Upper lobe of left lung (tissue), 6 donors: Measurements from ENCODE around the gene ROCK2. TPM values are rescaled to one million over a fixed set of nuclear protein-coding genes. Genes with fewer than 3 reads are reported as not detected.
A peak's percentile ranks its signal among the peaks of the same experiment; 100 is the strongest.

ENCODE experiments used
- ATAC-seq, 2 donors: fragments of 200-7000 bp; cut with Tn5 transposase; one replicate each; pipeline ENCODE4 v1.9.1; 2022; ENCODE audit warnings: mild to moderate bottlenecking in 2 of 2, moderate library complexity in 2 of 2; ENCODE audit not compliant: low FRiP score in 2 of 2
- DNase-seq, 2 donors: peaks; one replicate each; pipeline ENCODE4 v3.0.0-alpha.2; 2019 to 2020
- H3K27ac ChIP-seq, 4 donors: fragments of 200-600 bp; sonication (generic); one replicate each; pipeline ENCODE4 v1.5.1; 2016 to 2019
- H3K27me3 ChIP-seq, 4 donors: fragments of 200-600 bp; sonication (generic); one replicate each; pipeline ENCODE4 v1.5.1; 2017 to 2019
- H3K36me3 ChIP-seq, 4 donors: fragments of 200-600 bp; sonication (generic); one replicate each; pipeline ENCODE4 v1.5.1; 2016 to 2019
- H3K4me1 ChIP-seq, 4 donors: fragments of 200-600 bp; sonication (generic); one replicate each; pipeline ENCODE4 v1.5.1; 2018 to 2019
- H3K4me3 ChIP-seq, 4 donors: fragments of 200-600 bp; sonication (generic); one replicate each; pipeline ENCODE4 v1.5.1; 2017 to 2019; ENCODE audit warnings: mild to moderate bottlenecking in 2 of 4, moderate library complexity in 1 of 4
- H3K9me3 ChIP-seq, 4 donors: fragments of 200-600 bp; sonication (generic); one replicate each; pipeline ENCODE4 v1.5.1; 2018 to 2019
- CTCF ChIP-seq, 6 experiments: fragments of 450-650 bp in 4 of 6; fragments of 200-600 bp in 2 of 6; sonication (generic) in 2 of 6; IDR thresholded peaks; one replicate each; pipeline ENCODE4 v1.5.1; 2016 to 2019; ENCODE audit warnings: antibody characterized with exemption in 6 of 6
- EP300 ChIP-seq, 4 donors: sonication (generic); formaldehyde crosslinking; IDR thresholded peaks; one replicate each; pipeline ENCODE4 v1.5.1; 2017; ENCODE audit warnings: antibody characterized with exemption in 4 of 4, control low read depth in 2 of 4
- POLR2A ChIP-seq, 4 donors: fragments of 450-650 bp; IDR thresholded peaks; one replicate each; pipeline ENCODE4 v1.5.1; 2016 to 2017; ENCODE audit warnings: antibody characterized with exemption in 4 of 4, mild to moderate bottlenecking in 2 of 4
- POLR2AphosphoS5 ChIP-seq, 2 donors: sonication (generic); formaldehyde crosslinking; IDR thresholded peaks; one replicate each; pipeline ENCODE4 v1.5.1; 2017; ENCODE audit warnings: antibody characterized with exemption in 2 of 2
- WGBS, 2 donors: methylation state at CpG; one replicate each; pipeline ENCODE4 v1.1.5; 2017 to 2018; 5-methylcytosine and 5-hydroxymethylcytosine counted together
- total RNA-seq, 6 donors: library from RNA; depleted of rRNA in 4 of 6; stranded (reverse); fragments of >200 nt in 4 of 6; gene quantifications; one replicate each; pipeline versions ENCODE4 v1.1.0 to v1.2.1, GENCODE V29; 2016 to 2021
- donor health status: DM: no; HTN: no; CAD: no; lungs with moderate emphysema.
- donor health status: DM: no; HTN: yes; CAD: no; lungs with severe emphysema.

The ROCK2 gene
- total RNA-seq, 6 donors from 2014 or later: 37.6 to 99.7 (median 56.2) TPM

DNA sequence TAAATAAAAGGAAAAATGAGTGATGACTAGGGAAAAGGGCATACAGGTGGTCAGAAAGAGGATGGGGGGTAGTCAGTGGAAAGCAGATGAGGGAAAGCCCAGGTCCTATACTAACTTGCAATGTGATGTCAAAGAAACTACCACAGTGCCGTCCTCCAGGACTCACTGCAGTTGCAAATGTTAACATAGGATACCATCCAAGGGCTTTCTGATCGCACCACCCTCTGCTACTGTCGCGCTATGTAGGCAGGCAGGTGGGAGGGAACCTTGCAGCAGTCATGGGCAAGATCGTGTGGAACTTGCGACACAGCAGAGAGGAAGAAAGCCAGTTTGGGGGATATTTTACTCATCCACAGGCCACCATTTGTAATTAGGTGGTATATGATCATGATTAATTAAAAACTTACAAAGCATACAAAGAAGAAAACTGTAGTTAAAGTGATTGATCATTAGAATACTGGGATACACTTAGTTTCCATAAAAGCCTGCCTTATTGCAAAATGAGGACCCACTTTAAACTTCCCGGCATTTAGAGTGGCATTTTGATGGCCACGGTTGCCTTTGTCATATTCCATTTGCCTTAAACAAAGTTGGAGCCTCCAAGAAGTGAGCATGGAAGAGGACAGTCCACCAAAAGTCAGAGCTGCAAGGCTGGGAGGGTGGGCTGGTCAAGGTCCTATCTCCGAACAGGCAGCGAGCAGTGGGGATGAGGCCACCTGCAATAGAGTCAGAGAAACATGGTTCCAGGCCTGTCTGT, 8.5 kb upstream of the ROCK2 start:
- Histone ChIP-seq H3K27ac (no peak overlapping the region), H3K9me3 (no peaks in the 10 kb centered on the region), H3K4me3 (no peak overlapping the region), H3K4me1 (peaks cover 9 to 27% (median 14%) of the 10 kb centered on the region in 4 donors), H3K27me3 (no peaks in the 10 kb centered on the region), H3K36me3 (no peaks in the 10 kb centered on the region)
- no peak for DNase-seq
- TF ChIP-seq CTCF (IDR thresholded peaks at IDR 0.05): no peak
- TF ChIP-seq POLR2A (IDR thresholded peaks at IDR 0.05): no peak
- no peak for TF ChIP-seq EP300 (IDR thresholded peaks at IDR 0.05)
- no peak for TF ChIP-seq POLR2AphosphoS5 (IDR thresholded peaks at IDR 0.05)
- no peak for ATAC-seq
- 87 to 91% methylated on average over 10 of the region's 10 CpGs for WGBS, 2 donors

GRCh38 chr2:11348209-11348749, 3.8 kb upstream of the ROCK2 start:
- no peaks in the 10 kb centered on the region for H3K9me3 ChIP-seq
- H3K27ac ChIP-seq: peak overlapping the region; percentile 7 to 49 (median 26)
- no peaks in the 10 kb centered on the region for H3K27me3 ChIP-seq
- peaks cover 4 to 19% (median 13%) of the 10 kb centered on the region in 4 donors for H3K4me1 ChIP-seq
- no peaks in the 10 kb centered on the region for H3K36me3 ChIP-seq
- ATAC-seq (no peak), DNase-seq (peak in 1 of 2 donors; percentile 36)
- WGBS, 2 donors: 58 to 60% methylated on average over 5 of the region's 5 CpGs
- no peak overlapping the region for H3K4me3 ChIP-seq
- TF ChIP-seq CTCF (IDR thresholded peaks at IDR 0.05): no peak
- peak; percentile 16 to 33 for TF ChIP-seq POLR2AphosphoS5 (IDR thresholded peaks at IDR 0.05)
- no peak for TF ChIP-seq POLR2A (IDR thresholded peaks at IDR 0.05)
- TF ChIP-seq EP300 (IDR thresholded peaks at IDR 0.05): no peak

DNA sequence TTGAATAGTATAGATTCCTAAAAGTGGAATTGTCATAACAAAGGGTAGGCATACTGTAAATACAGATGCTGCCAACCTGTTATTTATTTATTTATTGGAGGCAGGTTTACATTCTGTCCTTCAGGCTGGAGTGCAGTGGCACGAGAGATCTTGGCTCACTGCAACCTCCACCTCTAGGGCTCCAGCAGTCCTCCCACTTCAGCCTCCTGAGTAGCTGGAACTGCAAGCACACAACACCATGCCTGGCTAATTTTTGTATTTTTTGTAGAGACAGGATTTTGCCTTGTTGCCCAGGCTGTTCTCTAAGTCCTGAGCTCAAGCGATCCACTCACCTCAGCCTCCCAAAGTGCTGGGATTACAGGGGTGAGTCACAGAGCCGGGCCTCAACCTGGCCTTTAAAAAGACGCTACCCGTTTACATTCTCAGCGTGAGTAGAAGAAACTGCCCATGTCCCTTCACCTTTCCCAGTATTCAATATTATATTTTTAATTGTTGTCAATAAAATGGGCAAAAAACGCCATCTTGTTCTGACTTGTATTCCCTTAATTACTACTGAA, 3.0 kb upstream of the ROCK2 start:
- DNase-seq: no peak
- no peaks in the 10 kb centered on the region for H3K9me3 ChIP-seq
- peaks cover 4 to 27% (median 15%) of the 10 kb centered on the region in 4 donors for H3K4me1 ChIP-seq
- WGBS, 2 donors: 94% methylated on average over 7 of the region's 7 CpGs
- H3K36me3 ChIP-seq: no peaks in the 10 kb centered on the region
- no peak overlapping the region for H3K4me3 ChIP-seq
- H3K27ac ChIP-seq: peak overlapping the region in 1 of 4 donors; percentile 49
- no peak for TF ChIP-seq EP300 (IDR thresholded peaks at IDR 0.05)
- TF ChIP-seq POLR2AphosphoS5 (IDR thresholded peaks at IDR 0.05): no peak
- TF ChIP-seq POLR2A (IDR thresholded peaks at IDR 0.05): no peak
- TF ChIP-seq CTCF (IDR thresholded peaks at IDR 0.05): no peak
- H3K27me3 ChIP-seq: no peaks in the 10 kb centered on the region
- no peak for ATAC-seq

GRCh38 chr2:11346023-11346482, 1.6 kb upstream of the ROCK2 start:
- H3K4me1 ChIP-seq: peaks cover 15 to 41% (median 25%) of the 10 kb centered on the region in 4 donors
- no peaks in the 10 kb centered on the region for H3K27me3 ChIP-seq
- H3K4me3 ChIP-seq: no peak overlapping the region
- H3K9me3 ChIP-seq: no peaks in the 10 kb centered on the region
- WGBS, 2 donors: 79 to 87% methylated on average over 4 of the region's 4 CpGs
- TF ChIP-seq CTCF (IDR thresholded peaks at IDR 0.05) (no peak), EP300 (IDR thresholded peaks at IDR 0.05) (no peak), POLR2A (IDR thresholded peaks at IDR 0.05) (no peak)
- peak overlapping the region; percentile 97 to 100 (median 98) for H3K27ac ChIP-seq
- DNase-seq (no peak), ATAC-seq (no peak)
- H3K36me3 ChIP-seq: no peaks in the 10 kb centered on the region
